Measurements from ENCODE around the gene ADAMTS2.

Gene ADAMTS2

DNA sequence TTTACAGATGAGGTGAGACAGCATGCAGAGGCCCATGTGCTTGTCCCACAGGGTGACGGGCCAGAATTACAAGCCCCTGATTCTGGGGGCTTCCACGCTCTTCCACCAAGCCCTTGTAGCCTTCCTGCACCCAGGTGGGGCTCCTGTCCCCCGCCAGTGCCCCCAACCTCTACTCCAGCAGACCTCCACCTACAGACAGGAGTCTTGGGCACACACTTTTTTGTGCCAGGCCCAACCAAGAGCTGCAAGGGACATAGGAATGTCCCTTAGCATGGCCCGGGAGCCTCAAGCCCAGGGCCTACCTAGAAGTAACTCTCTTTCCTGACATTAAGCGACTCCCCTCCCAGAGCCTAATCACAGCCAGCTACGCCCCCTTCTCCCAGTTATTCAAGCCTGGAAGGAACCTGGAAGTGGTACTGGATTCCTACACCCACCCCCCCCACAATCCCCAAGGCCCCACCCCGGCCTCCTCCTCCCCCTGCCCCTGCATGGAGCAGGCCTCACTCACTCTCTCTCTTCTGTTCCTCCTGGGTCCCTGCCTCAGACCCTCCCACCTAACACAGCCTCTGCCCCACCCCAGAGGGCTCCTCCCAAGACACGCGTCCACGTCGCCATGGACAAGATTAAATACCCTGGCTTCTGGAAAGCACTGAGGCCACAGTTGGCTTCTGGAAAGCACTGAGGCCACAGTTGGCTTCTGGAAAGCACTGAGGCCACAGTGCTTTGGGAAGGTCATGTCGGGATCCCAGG, 30.5 kb downstream of the ADAMTS2 start:
- Mint-ChIP-seq H3K4me3 (no peak overlapping the region), H3K9me3 (peaks cover 20% of the 10 kb centered on the region), H3K27me3 (ENCODE audit: low read depth, poor library complexity) (no peaks in the 10 kb centered on the region), H3K27ac (peak overlapping the region; percentile 96), H3K4me1 (peaks cover 75% of the 10 kb centered on the region), H3K36me3 (ENCODE audit: low read depth) (peaks cover 9% of the 10 kb centered on the region)
- TF ChIP-seq, protein P1, sequence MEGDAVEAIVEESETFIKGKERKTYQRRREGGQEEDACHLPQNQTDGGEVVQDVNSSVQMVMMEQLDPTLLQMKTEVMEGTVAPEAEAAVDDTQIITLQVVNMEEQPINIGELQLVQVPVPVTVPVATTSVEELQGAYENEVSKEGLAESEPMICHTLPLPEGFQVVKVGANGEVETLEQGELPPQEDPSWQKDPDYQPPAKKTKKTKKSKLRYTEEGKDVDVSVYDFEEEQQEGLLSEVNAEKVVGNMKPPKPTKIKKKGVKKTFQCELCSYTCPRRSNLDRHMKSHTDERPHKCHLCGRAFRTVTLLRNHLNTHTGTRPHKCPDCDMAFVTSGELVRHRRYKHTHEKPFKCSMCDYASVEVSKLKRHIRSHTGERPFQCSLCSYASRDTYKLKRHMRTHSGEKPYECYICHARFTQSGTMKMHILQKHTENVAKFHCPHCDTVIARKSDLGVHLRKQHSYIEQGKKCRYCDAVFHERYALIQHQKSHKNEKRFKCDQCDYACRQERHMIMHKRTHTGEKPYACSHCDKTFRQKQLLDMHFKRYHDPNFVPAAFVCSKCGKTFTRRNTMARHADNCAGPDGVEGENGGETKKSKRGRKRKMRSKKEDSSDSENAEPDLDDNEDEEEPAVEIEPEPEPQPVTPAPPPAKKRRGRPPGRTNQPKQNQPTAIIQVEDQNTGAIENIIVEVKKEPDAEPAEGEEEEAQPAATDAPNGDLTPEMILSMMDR (IDR thresholded peaks at IDR 0.05): no peak
- no peak for DNase-seq

DNA sequence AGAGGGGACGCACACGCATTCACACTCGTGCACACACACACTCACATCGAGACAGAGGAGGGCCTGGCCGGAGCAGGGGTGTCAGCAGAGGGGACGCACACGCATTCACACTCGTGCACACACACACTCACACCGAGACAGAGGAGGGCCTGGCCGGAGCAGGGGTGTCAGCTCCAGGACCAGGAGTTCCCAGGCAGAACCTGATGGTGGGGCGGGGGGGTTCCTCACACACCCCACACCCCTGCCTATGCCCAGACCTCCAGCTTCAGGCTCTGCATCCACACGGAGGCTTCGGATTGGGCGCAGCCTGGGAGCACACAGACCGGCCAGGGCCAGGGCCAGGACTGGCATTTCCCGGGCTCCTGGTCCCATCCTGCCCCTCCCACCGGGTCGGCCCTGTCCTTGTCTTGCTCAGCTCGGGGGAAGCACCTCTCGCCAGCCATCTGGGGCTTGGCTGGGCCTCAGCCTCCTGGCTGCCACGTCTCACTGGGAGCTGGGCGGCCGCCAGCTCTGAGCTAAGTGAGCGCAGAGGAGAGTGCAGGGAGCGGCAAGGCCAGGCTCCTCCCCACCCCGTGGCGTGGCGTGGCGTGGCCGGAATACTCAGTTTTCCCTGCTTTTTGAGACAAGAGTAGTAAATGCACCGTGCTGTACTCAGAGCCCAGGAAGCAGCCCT, 31.3 kb downstream of the ADAMTS2 start:
- Mint-ChIP-seq H3K9me3 (peaks cover 20% of the 10 kb centered on the region), H3K36me3 (ENCODE audit: low read depth) (peaks cover 9% of the 10 kb centered on the region), H3K4me3 (no peak overlapping the region), H3K4me1 (peaks cover 72% of the 10 kb centered on the region), H3K27ac (no peak overlapping the region), H3K27me3 (ENCODE audit: low read depth, poor library complexity) (no peaks in the 10 kb centered on the region)
- TF ChIP-seq, protein P1 (IDR thresholded peaks at IDR 0.05): no peak
- no peak for DNase-seq

DNA sequence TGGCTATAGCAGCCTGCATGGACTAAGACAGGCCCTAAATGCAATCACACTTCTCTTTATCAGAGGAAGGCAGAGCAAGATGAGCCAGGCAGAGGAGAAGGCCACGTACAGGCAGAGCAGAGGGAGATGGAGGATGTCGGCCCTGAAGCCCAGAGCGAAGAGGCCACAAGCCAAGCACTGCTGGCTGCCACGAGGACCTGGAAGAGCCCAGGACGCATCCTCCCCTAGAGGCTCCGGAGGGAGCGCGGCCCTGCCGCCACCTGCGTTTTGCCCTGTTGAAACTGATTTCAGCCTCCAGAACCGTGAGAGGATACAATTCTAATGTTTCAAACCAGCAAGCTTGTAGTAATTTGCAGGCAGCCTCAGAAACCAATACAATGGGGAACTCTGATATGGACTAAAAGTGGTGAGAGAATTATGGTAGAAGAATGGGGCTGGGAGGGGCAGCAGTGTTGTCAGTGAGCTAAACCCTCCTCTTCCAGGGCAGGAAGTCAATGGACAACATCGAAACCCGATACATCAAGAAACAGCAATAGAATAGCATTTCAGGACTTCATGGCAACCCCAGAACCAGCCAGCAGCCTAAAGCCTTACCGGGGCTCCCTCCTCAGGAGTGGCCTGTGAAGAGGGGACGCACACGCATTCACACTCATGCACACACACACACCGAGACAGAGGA, 32.6 kb downstream of the ADAMTS2 start:
- H3K4me3 Mint-ChIP-seq: no peak overlapping the region
- H3K27ac Mint-ChIP-seq: peak overlapping the region; percentile 68
- TF ChIP-seq, protein P1 (IDR thresholded peaks at IDR 0.05): no peak
- H3K9me3 Mint-ChIP-seq: peaks cover 22% of the 10 kb centered on the region
- no peak for DNase-seq
- H3K36me3 Mint-ChIP-seq (ENCODE audit: low read depth): peaks cover 11% of the 10 kb centered on the region
- H3K27me3 Mint-ChIP-seq (ENCODE audit: low read depth, poor library complexity): no peaks in the 10 kb centered on the region
- H3K4me1 Mint-ChIP-seq: peaks cover 67% of the 10 kb centered on the region

GRCh38 chr5:179311581-179311980, 33.7 kb downstream of the ADAMTS2 start:
- TF ChIP-seq, protein P1 (IDR thresholded peaks at IDR 0.05): no peak
- Mint-ChIP-seq H3K27me3 (ENCODE audit: low read depth, poor library complexity) (no peaks in the 10 kb centered on the region), H3K4me1 (peaks cover 59% of the 10 kb centered on the region), H3K4me3 (peak overlapping the region; percentile 39), H3K36me3 (ENCODE audit: low read depth) (peaks cover 13% of the 10 kb centered on the region), H3K9me3 (peaks cover 25% of the 10 kb centered on the region), H3K27ac (peak overlapping the region; percentile 42)
- DNase-seq: no peak

GRCh38 chr5:179311091-179311470, 34.2 kb downstream of the ADAMTS2 start:
- Mint-ChIP-seq H3K9me3 (peaks cover 29% of the 10 kb centered on the region), H3K27me3 (ENCODE audit: low read depth, poor library complexity) (peaks cover 1% of the 10 kb centered on the region), H3K36me3 (ENCODE audit: low read depth) (peaks cover 14% of the 10 kb centered on the region), H3K27ac (peak overlapping the region; percentile 42), H3K4me1 (peaks cover 58% of the 10 kb centered on the region), H3K4me3 (no peak overlapping the region)
- TF ChIP-seq, protein P1 (IDR thresholded peaks at IDR 0.05): no peak
- DNase-seq: no peak
